HG03108 (cell line): Measurements from ENCODE around the gene HDAC5.
"Not testable (repeated sequence)": the region's sequence is repeated elsewhere in the genome, so short reads cannot be mapped to it uniquely, and the experiment has no call there.

ENCODE experiments used
- ATAC-seq: cut with Tn5 transposase; IDR thresholded peaks from one replicate; pipeline ENCODE4 v1.9.1; 2021; ENCODE audit warnings: moderate library complexity; ENCODE audit not compliant: unreplicated experiment

The HDAC5 gene

GRCh38 chr17:44071198-44071520, 52.3 kb downstream of the HDAC5 start:
- no peak for ATAC-seq

GRCh38 chr17:44070455-44071197, 52.8 kb downstream of the HDAC5 start, which contains the start of gene G6PC3:
Gene G6PC3, plus strand, starts transcription at chr17:44070735. Its CDS starts 231 bp downstream, at chr17:44070966.
- peak; percentile 68 for ATAC-seq

- peak; percentile 5 for ATAC-seq
Observed at GRCh38 chr17:44069974-44070454, 53.4 kb downstream of the HDAC5 start.

- ATAC-seq = no peak
Observed at GRCh38 chr17:44067545-44067940, 55.9 kb downstream of the HDAC5 start.

GRCh38 chr17:44066204-44066930, 57.1 kb downstream of the HDAC5 start, which contains the start of gene LSM12:
Gene LSM12, minus strand, starts transcription at chr17:44066671. Its CDS starts 84 bp downstream, at chr17:44066587.
- peak; percentile 54 for ATAC-seq

GRCh38 chr17:44065668-44066203, 57.7 kb downstream of the HDAC5 start:
- ATAC-seq = no peak

GRCh38 chr17:44063704-44064639, 59.5 kb downstream of the HDAC5 start:
- no peak for ATAC-seq

- no peak for ATAC-seq
Observed at GRCh38 chr17:44062871-44063270, 60.6 kb downstream of the HDAC5 start.

- ATAC-seq = no peak
Observed at GRCh38 chr17:44061446-44061845, 62.0 kb downstream of the HDAC5 start.

GRCh38 chr17:44059101-44059892, 64.1 kb downstream of the HDAC5 start:
- ATAC-seq = no peak

- no peak for ATAC-seq
Observed at GRCh38 chr17:44053125-44053872, 70.1 kb downstream of the HDAC5 start.

- no peak for ATAC-seq
Observed at GRCh38 chr17:44049294-44050060, 74.0 kb downstream of the HDAC5 start.

GRCh38 chr17:44046893-44047292, 76.5 kb downstream of the HDAC5 start:
- not testable (repeated sequence) for ATAC-seq

- ATAC-seq = no peak
Observed at GRCh38 chr17:44045486-44045885, 78.0 kb downstream of the HDAC5 start.

GRCh38 chr17:44044071-44044470, 79.4 kb downstream of the HDAC5 start:
- ATAC-seq = no peak

GRCh38 chr17:44043272-44043696, 80.2 kb downstream of the HDAC5 start:
- ATAC-seq = no peak

GRCh38 chr17:44039829-44040635, 83.4 kb downstream of the HDAC5 start:
- no peak for ATAC-seq

- ATAC-seq = no peak
Observed at GRCh38 chr17:44038604-44039011, 84.8 kb downstream of the HDAC5 start.
